ENCODE measurements around the gene SMCO1.
"Not testable (repeated sequence)": the region's sequence is repeated elsewhere in the genome, so short reads cannot be mapped to it uniquely, and the experiment has no call there.

SMCO1 gene

GRCh38 chr3:196504556-196504955, 10.6 kb downstream of the SMCO1 start:
- peak overlapping the region; percentile 83 for H3K27ac ChIP-seq
- 0 out of 2 replicates have a peak, but pooled peaks cover 3% of the 10 kb centered on the region for H3K9me3 ChIP-seq (ENCODE audit: low read depth, low read length)
- no peak overlapping the region for H3K9ac ChIP-seq (ENCODE audit: insufficient read length)
- no peak for DNase-seq (ENCODE audit: low read depth, low spot score)
- TF ChIP-seq EZH2 (IDR thresholded peaks at IDR 0.05) (no peak), POLR2AphosphoS5 (IDR thresholded peaks at IDR 0.05; ENCODE audit: borderline replicate concordance, low read depth, low read length) (no peak), FOXP2 (optimal IDR thresholded peaks at IDR 0.05; ENCODE audit: control extremely low read depth, extremely low read length, insufficient read depth) (no peak)
- H3K4me3 ChIP-seq, result no peak overlapping the region
- peaks cover 9% of the 10 kb centered on the region for H3K36me3 ChIP-seq (ENCODE audit: insufficient read depth, low read length)

DNA sequence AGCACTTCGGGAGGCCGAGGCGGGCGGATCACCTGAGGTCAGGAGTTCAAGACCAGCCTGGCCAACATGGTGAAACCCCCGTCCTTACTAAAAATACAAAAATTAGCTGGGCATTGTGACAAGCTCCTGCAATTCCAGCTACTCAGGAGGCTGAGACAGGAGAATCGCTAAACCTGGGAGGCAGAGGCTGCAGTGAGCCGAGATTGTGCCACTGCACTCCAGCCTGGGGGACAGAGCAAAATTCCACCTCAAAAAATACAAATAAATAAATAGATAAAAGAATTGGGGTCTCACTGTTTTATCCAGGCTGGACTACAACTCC, 11.1 kb downstream of the SMCO1 start:
- peak overlapping the region; percentile 83 for H3K27ac ChIP-seq
- DNase-seq (ENCODE audit: low read depth, low spot score); H3K9me3 ChIP-seq (ENCODE audit: low read depth, low read length): not testable (repeated sequence)
- peak overlapping the region; percentile 89 for H3K4me3 ChIP-seq
- peaks cover 14% of the 10 kb centered on the region for H3K36me3 ChIP-seq (ENCODE audit: insufficient read depth, low read length)
- H3K9ac ChIP-seq (ENCODE audit: insufficient read length), result peak overlapping the region; percentile 60

DNA sequence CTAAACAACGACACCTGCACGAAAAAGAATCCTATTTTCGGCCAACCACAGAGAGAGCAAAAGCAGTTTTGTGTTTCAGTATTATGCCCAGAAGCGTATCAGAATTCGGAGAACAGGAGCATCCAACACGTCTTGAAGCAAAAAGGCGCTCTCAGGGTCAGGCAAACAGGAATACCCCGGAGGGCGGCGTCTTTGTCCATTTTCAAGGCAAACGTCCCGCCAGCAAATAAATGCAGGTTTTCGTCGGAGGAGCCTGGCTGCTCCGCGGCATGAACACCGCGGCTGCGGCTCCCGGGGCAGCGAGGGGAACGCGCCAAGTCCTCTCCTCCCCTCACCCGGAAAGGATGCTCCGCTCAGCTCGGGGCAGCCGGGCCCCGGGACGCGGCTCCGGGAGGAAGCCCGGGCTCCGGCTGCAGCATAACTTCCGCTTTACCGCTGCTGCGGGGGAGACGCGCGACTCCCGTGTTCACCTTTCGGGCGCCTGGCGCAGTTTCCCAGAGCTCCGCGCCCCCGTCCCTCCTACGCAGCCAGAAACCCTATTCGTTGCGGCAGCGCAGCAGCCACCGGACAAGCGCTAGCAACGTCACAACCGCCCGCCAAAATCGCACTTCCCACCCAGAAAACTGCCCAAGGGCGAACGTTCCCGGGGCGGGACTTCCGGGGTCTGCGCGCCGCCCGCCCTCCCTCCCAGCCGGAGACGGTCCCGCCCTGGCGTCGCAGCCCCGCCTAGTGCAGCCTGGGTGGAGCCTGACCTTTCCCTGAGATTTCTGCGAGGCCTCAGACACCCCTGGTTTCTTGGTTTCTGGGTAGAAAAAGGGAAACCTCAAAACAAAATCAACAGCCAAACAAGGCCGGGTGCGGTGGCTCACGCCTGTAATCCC, 11.7 kb downstream of the SMCO1 start, which contains the start of gene RNF168:
Gene RNF168 (minus strand): TSS at position 573 of the 881 bp plus-strand sequence. CDS start 595 bp downstream, outside the sequence.
- H3K9ac ChIP-seq (ENCODE audit: insufficient read length), result peak within 1 kb of the TSS; percentile 82
- peak; percentile 94 for TF ChIP-seq POLR2AphosphoS5 (IDR thresholded peaks at IDR 0.05; ENCODE audit: borderline replicate concordance, low read depth, low read length)
- peak; percentile 41 for TF ChIP-seq FOXP2 (optimal IDR thresholded peaks at IDR 0.05; ENCODE audit: control extremely low read depth, extremely low read length, insufficient read depth)
- no peak for TF ChIP-seq EZH2 (IDR thresholded peaks at IDR 0.05)
- H3K36me3 ChIP-seq (ENCODE audit: insufficient read depth, low read length), result peaks cover 20% of the 10 kb centered on the region
- H3K9me3 ChIP-seq (ENCODE audit: low read depth, low read length), result 0 out of 2 replicates have a peak, but pooled peaks cover 3% of the 10 kb centered on the region
- H3K4me3 ChIP-seq, result peak within 1 kb of the TSS; percentile 89
- peak; percentile 80 for DNase-seq (ENCODE audit: low read depth, low spot score)
- peak within 1 kb of the TSS; percentile 83 for H3K27ac ChIP-seq

DNA sequence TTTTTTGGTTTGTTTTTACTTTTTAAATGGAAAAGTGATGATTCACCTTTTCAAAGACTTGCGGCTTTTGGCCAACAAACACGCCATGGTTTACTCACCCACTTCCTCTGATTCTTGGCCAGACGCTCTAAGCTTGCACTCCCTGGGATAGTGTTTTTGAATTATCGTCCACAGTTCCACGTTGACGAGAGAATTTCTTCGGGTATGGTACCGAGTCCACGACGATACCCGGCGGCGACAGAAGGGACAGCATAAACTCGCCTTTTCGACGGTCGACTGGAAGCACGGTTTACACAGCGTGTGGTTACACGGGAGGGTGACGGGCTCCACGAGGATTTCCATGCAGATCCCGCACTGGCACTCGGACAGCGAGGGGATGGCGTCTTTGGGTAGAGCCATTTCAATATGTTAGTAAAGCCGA, 12.4 kb downstream of the SMCO1 start:
- H3K9ac ChIP-seq (ENCODE audit: insufficient read length), result peak overlapping the region; percentile 82
- peaks cover 26% of the 10 kb centered on the region for H3K36me3 ChIP-seq (ENCODE audit: insufficient read depth, low read length)
- H3K4me3 ChIP-seq, result peak overlapping the region; percentile 89
- H3K9me3 ChIP-seq (ENCODE audit: low read depth, low read length), result 0 out of 2 replicates have a peak, but pooled peaks cover 3% of the 10 kb centered on the region
- DNase-seq (ENCODE audit: low read depth, low spot score), result no peak
- peak overlapping the region; percentile 83 for H3K27ac ChIP-seq
- TF ChIP-seq POLR2AphosphoS5 (IDR thresholded peaks at IDR 0.05; ENCODE audit: borderline replicate concordance, low read depth, low read length), result no peak
- no peak for TF ChIP-seq FOXP2 (optimal IDR thresholded peaks at IDR 0.05; ENCODE audit: control extremely low read depth, extremely low read length, insufficient read depth)
- TF ChIP-seq EZH2 (IDR thresholded peaks at IDR 0.05), result no peak

DNA sequence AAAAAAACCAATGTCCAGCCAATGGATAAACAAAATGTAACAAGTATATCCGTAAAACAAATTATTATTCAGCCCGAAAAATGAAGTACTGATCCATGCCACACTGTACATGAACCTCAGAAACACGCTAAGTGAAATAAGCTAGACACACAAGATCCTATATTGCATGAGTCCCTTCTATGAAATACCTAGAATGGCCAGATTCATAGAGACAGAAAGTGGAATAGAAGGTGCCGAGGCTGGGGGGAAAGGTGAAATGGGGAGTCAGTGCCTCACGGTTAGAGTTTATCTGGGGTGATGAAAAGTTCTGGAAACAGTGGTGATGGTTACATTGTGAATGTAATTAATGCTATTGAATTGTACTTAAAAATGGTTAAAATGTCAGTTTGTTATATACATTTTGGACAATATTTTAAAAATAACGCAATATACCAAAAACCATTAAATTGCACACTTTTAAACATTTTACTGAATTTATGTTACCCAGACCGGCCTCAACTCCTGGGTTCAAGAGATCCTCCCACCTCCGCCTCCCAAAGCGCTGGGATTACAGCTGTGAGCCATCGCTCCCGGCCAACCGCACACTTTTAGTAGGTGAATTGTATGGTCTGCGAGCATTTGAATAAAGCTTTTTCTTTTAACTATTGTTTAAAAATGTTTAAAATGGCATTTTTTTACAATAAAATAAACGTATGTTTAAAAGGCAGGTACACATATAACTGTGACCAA, 13.7 kb downstream of the SMCO1 start:
- TF ChIP-seq POLR2AphosphoS5 (IDR thresholded peaks at IDR 0.05; ENCODE audit: borderline replicate concordance, low read depth, low read length), result no peak
- no peak for TF ChIP-seq EZH2 (IDR thresholded peaks at IDR 0.05)
- TF ChIP-seq FOXP2 (optimal IDR thresholded peaks at IDR 0.05; ENCODE audit: control extremely low read depth, extremely low read length, insufficient read depth), result no peak
- no peak for DNase-seq (ENCODE audit: low read depth, low spot score)
- Histone ChIP-seq H3K27ac (peak overlapping the region; percentile 87), H3K9ac (ENCODE audit: insufficient read length) (peak overlapping the region; percentile 82), H3K4me3 (peak overlapping the region; percentile 89), H3K36me3 (ENCODE audit: insufficient read depth, low read length) (peaks cover 39% of the 10 kb centered on the region), H3K9me3 (ENCODE audit: low read depth, low read length) (no peaks in the 10 kb centered on the region)

- Histone ChIP-seq H3K27ac (peak overlapping the region; percentile 87), H3K4me3 (peak overlapping the region; percentile 89), H3K36me3 (ENCODE audit: insufficient read depth, low read length) (peaks cover 54% of the 10 kb centered on the region), H3K9me3 (ENCODE audit: low read depth, low read length) (no peaks in the 10 kb centered on the region), H3K9ac (ENCODE audit: insufficient read length) (peak overlapping the region; percentile 82)
- no peak for TF ChIP-seq POLR2AphosphoS5 (IDR thresholded peaks at IDR 0.05; ENCODE audit: borderline replicate concordance, low read depth, low read length)
- no peak for TF ChIP-seq FOXP2 (optimal IDR thresholded peaks at IDR 0.05; ENCODE audit: control extremely low read depth, extremely low read length, insufficient read depth)
- TF ChIP-seq EZH2 (IDR thresholded peaks at IDR 0.05), result no peak
- no peak for DNase-seq (ENCODE audit: low read depth, low spot score)
Observed at GRCh38 chr3:196499807-196500524, 15.2 kb downstream of the SMCO1 start.

GRCh38 chr3:196499061-196499460, 16.1 kb downstream of the SMCO1 start:
- no peaks in the 10 kb centered on the region for H3K9me3 ChIP-seq (ENCODE audit: low read depth, low read length)
- peak overlapping the region; percentile 89; the same call in 1 of the 2 replicates for H3K4me3 ChIP-seq
- no peak overlapping the region for H3K27ac ChIP-seq
- H3K9ac ChIP-seq (ENCODE audit: insufficient read length), result no peak overlapping the region
- TF ChIP-seq POLR2AphosphoS5 (IDR thresholded peaks at IDR 0.05; ENCODE audit: borderline replicate concordance, low read depth, low read length) (no peak), EZH2 (IDR thresholded peaks at IDR 0.05) (no peak), FOXP2 (optimal IDR thresholded peaks at IDR 0.05; ENCODE audit: control extremely low read depth, extremely low read length, insufficient read depth) (no peak)
- peaks cover 63% of the 10 kb centered on the region for H3K36me3 ChIP-seq (ENCODE audit: insufficient read depth, low read length)
- DNase-seq (ENCODE audit: low read depth, low spot score), result no peak

DNA sequence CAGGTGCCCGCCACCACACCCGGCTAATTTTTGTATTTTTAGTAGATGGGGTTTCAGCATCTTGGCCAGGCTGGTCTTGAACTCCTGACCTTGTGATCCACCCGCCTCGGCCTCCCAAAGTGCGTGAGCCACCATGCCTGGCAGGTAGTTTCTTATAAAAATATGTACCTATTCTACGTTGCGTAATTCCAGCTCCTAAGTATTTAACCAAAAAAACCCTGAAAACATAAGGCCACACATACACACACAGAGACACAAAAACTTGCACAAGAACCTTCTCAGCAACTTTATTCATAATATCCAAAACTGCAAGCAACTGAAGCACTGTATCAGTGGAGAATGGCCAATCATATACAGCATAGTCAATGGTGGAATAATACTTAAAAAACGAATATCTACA, 16.8 kb downstream of the SMCO1 start:
- no peak overlapping the region for H3K27ac ChIP-seq
- no peak overlapping the region for H3K4me3 ChIP-seq
- no peak overlapping the region for H3K9ac ChIP-seq (ENCODE audit: insufficient read length)
- H3K9me3 ChIP-seq (ENCODE audit: low read depth, low read length), result no peaks in the 10 kb centered on the region
- H3K36me3 ChIP-seq (ENCODE audit: insufficient read depth, low read length), result peaks cover 66% of the 10 kb centered on the region
- no peak for TF ChIP-seq FOXP2 (optimal IDR thresholded peaks at IDR 0.05; ENCODE audit: control extremely low read depth, extremely low read length, insufficient read depth)
- no peak for TF ChIP-seq POLR2AphosphoS5 (IDR thresholded peaks at IDR 0.05; ENCODE audit: borderline replicate concordance, low read depth, low read length)
- TF ChIP-seq EZH2 (IDR thresholded peaks at IDR 0.05), result no peak
- no peak for DNase-seq (ENCODE audit: low read depth, low spot score)
